ENCODE results near the gene ATP2B2.

The ATP2B2 gene

GRCh38 chr3:10463533-10464434, 41.6 kb downstream of the ATP2B2 start:
- no peaks in the 10 kb centered on the region for H3K36me3 ChIP-seq (ENCODE audit: control insufficient read depth, insufficient read depth, low read length)
- H3K23ac ChIP-seq (ENCODE audit: low read length): no peak overlapping the region
- no peaks in the 10 kb centered on the region for H3K4me1 ChIP-seq (ENCODE audit: control insufficient read depth, low read depth, low read length)
- H3K27ac ChIP-seq (ENCODE audit: low read depth, low read length): no peak overlapping the region
- no peak for DNase-seq
- no peak overlapping the region for H2BK15ac ChIP-seq (replicated peaks; ENCODE audit: low read depth)
- WGBS (ENCODE audit: extremely low coverage, insufficient coverage, low lambda C conversion rate): no CpG with 5 or more reads among the region's 21 CpGs
- H3K9ac ChIP-seq (ENCODE audit: low read length): no peak overlapping the region
- no peaks in the 10 kb centered on the region for H3K79me2 ChIP-seq (ENCODE audit: control insufficient read depth, insufficient read depth, low read length)
- no peak overlapping the region for H4K5ac ChIP-seq (ENCODE audit: low read length)
- no peak overlapping the region for H3K56ac ChIP-seq (ENCODE audit: low read length)
- H3K4me2 ChIP-seq (ENCODE audit: low read length): no peak overlapping the region
- H3K4ac ChIP-seq (ENCODE audit: low read depth, low read length): no peak overlapping the region
- H3K27me3 ChIP-seq (ENCODE audit: insufficient read depth, low read length, poor library complexity): no peaks in the 10 kb centered on the region
- H4K8ac ChIP-seq (ENCODE audit: low read depth, low read length): no peak overlapping the region
- H3K79me1 ChIP-seq (ENCODE audit: low read length): no peaks in the 10 kb centered on the region
- H3K18ac ChIP-seq (ENCODE audit: low read length): no peak overlapping the region
- H2BK120ac ChIP-seq (ENCODE audit: low read depth, low read length): no peak overlapping the region
- H3K4me3 ChIP-seq (ENCODE audit: low read length): no peak overlapping the region
- no peak overlapping the region for H2BK5ac ChIP-seq (ENCODE audit: low read length)
- no peak overlapping the region for H2AK5ac ChIP-seq (ENCODE audit: low read length)

DNA sequence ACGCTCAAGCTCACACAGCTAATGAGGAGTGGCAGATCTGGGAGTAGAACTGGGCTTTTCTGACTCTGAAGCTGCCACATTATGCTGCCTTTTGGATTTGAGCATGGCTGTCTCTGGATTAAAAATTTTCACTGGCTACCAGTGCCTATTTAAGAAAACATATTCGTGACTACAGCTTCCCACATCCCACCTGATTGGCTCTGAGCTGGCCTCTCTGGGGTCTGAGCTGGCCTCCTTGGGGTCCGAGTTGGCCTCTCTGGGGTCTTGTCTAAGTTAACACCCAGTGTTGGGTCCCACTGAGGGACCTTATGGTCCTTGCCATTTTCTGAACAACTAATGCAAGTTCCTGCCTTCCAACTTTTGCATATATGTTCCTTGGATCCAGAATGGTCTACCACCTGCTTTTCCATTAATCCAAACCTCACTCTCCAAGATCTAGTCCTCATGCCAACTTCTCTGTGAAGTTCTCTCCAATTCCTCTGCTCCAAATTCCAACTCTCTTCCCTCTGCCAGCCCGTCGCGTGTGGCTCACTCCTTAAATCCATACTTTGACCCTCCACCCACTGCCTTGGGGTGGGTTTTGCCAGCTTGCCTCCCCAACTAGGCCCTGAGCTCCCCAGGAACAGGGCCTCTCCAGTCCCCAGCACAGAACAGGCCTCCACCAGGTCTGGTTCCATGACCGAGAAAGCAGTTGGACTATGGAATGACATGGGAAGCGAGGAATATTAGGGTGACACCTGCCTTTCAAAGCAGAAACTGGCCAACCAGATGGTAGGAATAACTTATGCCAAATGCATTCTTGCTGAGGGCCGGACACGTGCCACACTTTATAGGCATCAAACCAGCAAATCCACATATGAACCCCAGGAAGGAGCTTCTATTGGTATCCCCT, 42.5 kb downstream of the ATP2B2 start:
- H3K4me1 ChIP-seq (ENCODE audit: control insufficient read depth, low read depth, low read length): no peaks in the 10 kb centered on the region
- H3K4me3 ChIP-seq (ENCODE audit: low read length): no peak overlapping the region
- no peak overlapping the region for H3K9ac ChIP-seq (ENCODE audit: low read length)
- DNase-seq: no peak
- no peaks in the 10 kb centered on the region for H3K27me3 ChIP-seq (ENCODE audit: insufficient read depth, low read length, poor library complexity)
- no peak overlapping the region for H4K5ac ChIP-seq (ENCODE audit: low read length)
- H4K8ac ChIP-seq (ENCODE audit: low read depth, low read length): no peak overlapping the region
- no CpG with 5 or more reads among the region's 10 CpGs for WGBS (ENCODE audit: extremely low coverage, insufficient coverage, low lambda C conversion rate)
- no peaks in the 10 kb centered on the region for H3K79me1 ChIP-seq (ENCODE audit: low read length)
- no peak overlapping the region for H3K56ac ChIP-seq (ENCODE audit: low read length)
- H2BK15ac ChIP-seq (replicated peaks; ENCODE audit: low read depth): no peak overlapping the region
- H3K79me2 ChIP-seq (ENCODE audit: control insufficient read depth, insufficient read depth, low read length): no peaks in the 10 kb centered on the region
- H2AK5ac ChIP-seq (ENCODE audit: low read length): no peak overlapping the region
- H3K23ac ChIP-seq (ENCODE audit: low read length): no peak overlapping the region
- no peak overlapping the region for H2BK5ac ChIP-seq (ENCODE audit: low read length)
- H3K4me2 ChIP-seq (ENCODE audit: low read length): no peak overlapping the region
- H3K36me3 ChIP-seq (ENCODE audit: control insufficient read depth, insufficient read depth, low read length): no peaks in the 10 kb centered on the region
- no peak overlapping the region for H3K27ac ChIP-seq (ENCODE audit: low read depth, low read length)
- no peak overlapping the region for H3K18ac ChIP-seq (ENCODE audit: low read length)
- no peak overlapping the region for H2BK120ac ChIP-seq (ENCODE audit: low read depth, low read length)
- H3K4ac ChIP-seq (ENCODE audit: low read depth, low read length): no peak overlapping the region

DNA sequence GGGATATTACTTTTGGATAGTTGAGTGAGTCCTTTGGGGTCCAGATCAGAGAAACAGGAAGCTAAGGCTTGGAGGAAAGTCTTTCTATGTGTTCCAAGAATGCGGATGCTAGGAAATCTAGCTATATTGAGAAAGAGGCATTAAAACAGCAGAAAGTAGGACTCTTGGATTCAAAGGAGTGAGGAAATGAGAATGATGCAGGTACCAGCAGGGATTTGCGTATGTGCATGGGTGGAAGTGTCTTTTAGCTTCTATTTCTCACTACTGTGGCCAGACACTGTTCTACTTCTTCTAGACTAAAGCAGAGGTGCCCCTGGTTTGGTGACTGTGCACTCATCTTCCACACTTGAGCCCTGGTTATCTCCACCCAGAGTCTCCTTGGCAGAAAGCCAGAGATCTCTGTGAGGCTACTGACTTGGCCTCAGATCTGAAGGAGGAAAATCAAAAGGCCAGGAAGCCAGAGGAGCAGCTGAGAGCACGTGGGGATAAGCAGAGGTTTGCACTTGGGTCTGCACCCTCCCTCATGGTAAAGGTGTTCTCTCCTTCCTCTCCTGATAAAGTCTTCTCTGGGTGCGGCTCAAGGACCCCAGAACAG, 44.3 kb downstream of the ATP2B2 start:
- Histone ChIP-seq H3K4me2 (ENCODE audit: low read length) (no peak overlapping the region), H2BK120ac (ENCODE audit: low read depth, low read length) (no peak overlapping the region), H3K79me1 (ENCODE audit: low read length) (no peaks in the 10 kb centered on the region), H2AK5ac (ENCODE audit: low read length) (no peak overlapping the region), H3K27ac (ENCODE audit: low read depth, low read length) (no peak overlapping the region), H2BK5ac (ENCODE audit: low read length) (no peak overlapping the region), H3K4ac (ENCODE audit: low read depth, low read length) (no peak overlapping the region), H3K9ac (ENCODE audit: low read length) (no peak overlapping the region), H4K8ac (ENCODE audit: low read depth, low read length) (no peak overlapping the region), H3K4me1 (ENCODE audit: control insufficient read depth, low read depth, low read length) (no peaks in the 10 kb centered on the region), H3K27me3 (ENCODE audit: insufficient read depth, low read length, poor library complexity) (no peaks in the 10 kb centered on the region), H3K4me3 (ENCODE audit: low read length) (no peak overlapping the region), H2BK15ac (replicated peaks; ENCODE audit: low read depth) (no peak overlapping the region), H4K5ac (ENCODE audit: low read length) (no peak overlapping the region), H3K36me3 (ENCODE audit: control insufficient read depth, insufficient read depth, low read length) (no peaks in the 10 kb centered on the region), H3K18ac (ENCODE audit: low read length) (no peak overlapping the region), H3K23ac (ENCODE audit: low read length) (no peak overlapping the region), H3K79me2 (ENCODE audit: control insufficient read depth, insufficient read depth, low read length) (no peaks in the 10 kb centered on the region), H3K56ac (ENCODE audit: low read length) (no peak overlapping the region)
- WGBS (ENCODE audit: extremely low coverage, insufficient coverage, low lambda C conversion rate): no CpG with 5 or more reads among the region's 4 CpGs
- no peak for DNase-seq

DNA sequence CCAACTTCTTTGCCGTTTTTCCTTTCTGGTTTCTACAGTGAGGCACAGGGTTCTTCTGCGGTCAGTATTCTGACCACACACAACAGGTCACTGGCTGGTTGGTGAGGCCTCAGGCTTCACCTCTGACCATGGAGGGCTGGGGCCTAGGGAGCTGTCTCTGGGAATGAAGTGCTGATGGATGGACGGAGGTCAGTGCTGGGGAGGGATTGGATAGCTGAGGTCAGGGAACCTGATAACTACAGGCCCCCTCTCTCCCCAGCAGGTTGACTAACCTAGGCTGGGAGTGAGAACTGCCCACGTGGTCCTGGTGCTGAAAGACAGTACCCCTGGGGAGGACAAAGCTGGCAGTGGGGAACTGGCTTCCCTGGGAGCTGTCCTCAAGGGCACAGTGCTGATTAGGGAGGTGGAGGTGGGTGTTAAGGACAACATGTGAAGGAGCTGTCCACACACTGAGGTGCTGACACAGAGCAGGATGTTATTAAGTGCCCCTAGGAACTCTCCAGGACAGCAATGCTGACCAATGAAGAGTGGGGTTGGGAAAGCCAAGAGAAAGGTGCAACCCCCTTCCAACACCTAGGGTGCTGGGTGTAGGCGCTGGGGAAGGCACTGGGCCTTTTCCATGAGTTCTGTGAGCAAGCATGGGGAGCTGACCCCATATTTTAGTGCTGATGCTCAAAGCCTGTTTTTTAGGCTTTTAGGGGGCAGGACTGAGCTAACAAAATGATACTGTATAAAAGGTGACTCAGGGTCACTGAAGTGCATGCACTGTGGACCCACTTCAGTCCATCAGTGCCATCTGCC, 45.2 kb downstream of the ATP2B2 start:
- Histone ChIP-seq H2AK5ac (ENCODE audit: low read length) (no peak overlapping the region), H3K4me2 (ENCODE audit: low read length) (no peak overlapping the region), H3K4ac (ENCODE audit: low read depth, low read length) (no peak overlapping the region), H2BK5ac (ENCODE audit: low read length) (no peak overlapping the region), H3K56ac (ENCODE audit: low read length) (no peak overlapping the region), H3K4me1 (ENCODE audit: control insufficient read depth, low read depth, low read length) (no peaks in the 10 kb centered on the region), H3K23ac (ENCODE audit: low read length) (no peak overlapping the region), H3K18ac (ENCODE audit: low read length) (no peak overlapping the region), H3K4me3 (ENCODE audit: low read length) (no peak overlapping the region), H3K27me3 (ENCODE audit: insufficient read depth, low read length, poor library complexity) (no peaks in the 10 kb centered on the region), H3K79me1 (ENCODE audit: low read length) (no peaks in the 10 kb centered on the region), H4K5ac (ENCODE audit: low read length) (no peak overlapping the region), H2BK15ac (replicated peaks; ENCODE audit: low read depth) (no peak overlapping the region), H3K79me2 (ENCODE audit: control insufficient read depth, insufficient read depth, low read length) (no peaks in the 10 kb centered on the region), H3K9ac (ENCODE audit: low read length) (no peak overlapping the region), H2BK120ac (ENCODE audit: low read depth, low read length) (no peak overlapping the region), H4K8ac (ENCODE audit: low read depth, low read length) (no peak overlapping the region), H3K36me3 (ENCODE audit: control insufficient read depth, insufficient read depth, low read length) (no peaks in the 10 kb centered on the region), H3K27ac (ENCODE audit: low read depth, low read length) (no peak overlapping the region)
- no CpG with 5 or more reads among the region's 5 CpGs for WGBS (ENCODE audit: extremely low coverage, insufficient coverage, low lambda C conversion rate)
- peak; percentile 98 for DNase-seq

GRCh38 chr3:10457560-10457959, 47.8 kb downstream of the ATP2B2 start:
- Histone ChIP-seq H3K27ac (ENCODE audit: low read depth, low read length) (no peak overlapping the region), H3K4ac (ENCODE audit: low read depth, low read length) (no peak overlapping the region), H2BK120ac (ENCODE audit: low read depth, low read length) (no peak overlapping the region), H3K4me1 (ENCODE audit: control insufficient read depth, low read depth, low read length) (no peaks in the 10 kb centered on the region), H3K56ac (ENCODE audit: low read length) (no peak overlapping the region), H4K5ac (ENCODE audit: low read length) (no peak overlapping the region), H3K9ac (ENCODE audit: low read length) (no peak overlapping the region), H4K8ac (ENCODE audit: low read depth, low read length) (no peak overlapping the region), H3K79me2 (ENCODE audit: control insufficient read depth, insufficient read depth, low read length) (no peaks in the 10 kb centered on the region), H3K4me2 (ENCODE audit: low read length) (no peak overlapping the region), H3K27me3 (ENCODE audit: insufficient read depth, low read length, poor library complexity) (no peaks in the 10 kb centered on the region), H3K79me1 (ENCODE audit: low read length) (no peaks in the 10 kb centered on the region), H3K18ac (ENCODE audit: low read length) (no peak overlapping the region), H3K36me3 (ENCODE audit: control insufficient read depth, insufficient read depth, low read length) (no peaks in the 10 kb centered on the region), H2AK5ac (ENCODE audit: low read length) (no peak overlapping the region), H2BK5ac (ENCODE audit: low read length) (no peak overlapping the region), H2BK15ac (replicated peaks; ENCODE audit: low read depth) (no peak overlapping the region), H3K23ac (ENCODE audit: low read length) (no peak overlapping the region), H3K4me3 (ENCODE audit: low read length) (no peak overlapping the region)
- DNase-seq: no peak
- no CpG with 5 or more reads among the region's 3 CpGs for WGBS (ENCODE audit: extremely low coverage, insufficient coverage, low lambda C conversion rate)

All from mesendoderm (in vitro differentiated cells).